ENCODE results near the gene RNF4. TPM values are rescaled to one million over a fixed set of nuclear protein-coding genes. Genes with fewer than 3 reads are reported as not detected.

Gene RNF4
- total RNA-seq, 4 donors from 2014 or later, result 42.2 to 99.0 (median 50.1) TPM

GRCh38 chr4:2552806-2553205 is 83.9 kb downstream of the RNF4 start:
- H3K4me3 ChIP-seq, result no peak overlapping the region
- no peaks in the 10 kb centered on the region for H3K4me1 ChIP-seq
- H3K36me3 ChIP-seq, result no peaks in the 10 kb centered on the region
- no peaks in the 10 kb centered on the region for H3K27me3 ChIP-seq
- no peaks in the 10 kb centered on the region for H3K9me3 ChIP-seq
- DNase-seq, result no peak
- H3K27ac ChIP-seq, result no peak overlapping the region
- TF ChIP-seq, protein P1, sequence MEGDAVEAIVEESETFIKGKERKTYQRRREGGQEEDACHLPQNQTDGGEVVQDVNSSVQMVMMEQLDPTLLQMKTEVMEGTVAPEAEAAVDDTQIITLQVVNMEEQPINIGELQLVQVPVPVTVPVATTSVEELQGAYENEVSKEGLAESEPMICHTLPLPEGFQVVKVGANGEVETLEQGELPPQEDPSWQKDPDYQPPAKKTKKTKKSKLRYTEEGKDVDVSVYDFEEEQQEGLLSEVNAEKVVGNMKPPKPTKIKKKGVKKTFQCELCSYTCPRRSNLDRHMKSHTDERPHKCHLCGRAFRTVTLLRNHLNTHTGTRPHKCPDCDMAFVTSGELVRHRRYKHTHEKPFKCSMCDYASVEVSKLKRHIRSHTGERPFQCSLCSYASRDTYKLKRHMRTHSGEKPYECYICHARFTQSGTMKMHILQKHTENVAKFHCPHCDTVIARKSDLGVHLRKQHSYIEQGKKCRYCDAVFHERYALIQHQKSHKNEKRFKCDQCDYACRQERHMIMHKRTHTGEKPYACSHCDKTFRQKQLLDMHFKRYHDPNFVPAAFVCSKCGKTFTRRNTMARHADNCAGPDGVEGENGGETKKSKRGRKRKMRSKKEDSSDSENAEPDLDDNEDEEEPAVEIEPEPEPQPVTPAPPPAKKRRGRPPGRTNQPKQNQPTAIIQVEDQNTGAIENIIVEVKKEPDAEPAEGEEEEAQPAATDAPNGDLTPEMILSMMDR (IDR thresholded peaks at IDR 0.05), result no peak

DNA sequence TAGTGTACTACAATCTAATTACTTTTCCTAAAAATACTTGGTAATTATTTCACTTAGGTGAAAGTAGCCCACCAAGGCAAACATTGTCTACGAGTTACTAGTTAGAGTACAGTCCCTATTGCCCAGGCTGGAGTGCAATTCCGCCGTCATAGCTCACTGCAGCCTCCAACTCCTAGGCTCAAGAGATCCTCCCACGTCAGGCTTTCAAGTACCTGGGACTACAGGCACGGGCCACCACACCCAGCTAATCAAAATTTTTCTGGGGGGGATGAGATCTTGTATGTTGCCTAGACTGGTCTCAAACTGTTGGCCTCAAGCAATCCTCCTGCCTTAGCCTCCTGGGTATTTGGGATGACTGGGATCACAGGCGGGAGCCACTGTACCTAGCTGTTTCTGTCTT is 89.4 kb downstream of the RNF4 start:
- Histone ChIP-seq H3K9me3 (no peaks in the 10 kb centered on the region), H3K27me3 (no peaks in the 10 kb centered on the region), H3K36me3 (peaks cover 0 to 11% (median 0%) of the 10 kb centered on the region in 3 donors), H3K27ac (no peak overlapping the region), H3K4me1 (no peaks in the 10 kb centered on the region), H3K4me3 (no peak overlapping the region)
- no peak for DNase-seq
- TF ChIP-seq POLR2A (IDR thresholded peaks at IDR 0.05), result no peak
- TF ChIP-seq, protein P1 (IDR thresholded peaks at IDR 0.05), result no peak

- Histone ChIP-seq H3K4me3 (no peak overlapping the region), H3K27ac (no peak overlapping the region), H3K27me3 (no peaks in the 10 kb centered on the region), H3K9me3 (no peaks in the 10 kb centered on the region), H3K36me3 (peaks cover 0 to 16% (median 0%) of the 10 kb centered on the region in 3 donors), H3K4me1 (no peaks in the 10 kb centered on the region)
- peak in 1 of 3 donors; percentile 28 for DNase-seq
- TF ChIP-seq, protein P1 (IDR thresholded peaks at IDR 0.05), result no peak
- no peak for TF ChIP-seq POLR2A (IDR thresholded peaks at IDR 0.05)
These were observed 91.3 kb downstream of the RNF4 start for GRCh38 chr4:2560167-2560566.

Other genes with a start within 250 kb of the RNF4 start
- gene HAUS3, start 227.0 kb upstream of the RNF4 start, total RNA-seq, result 10 to 100 TPM in 1 of 4 donors, 1 to 10 TPM in 3; 8.6 to 11.6 (median 9.0) TPM
- 1 to 10 TPM in 3 of 4 donors, under 1 TPM in 1; 0.70 to 6.6 (median 3.2) TPM for gene POLN, start 227.0 kb upstream of the RNF4 start, total RNA-seq
- 10 to 100 TPM; 28.9 to 52.5 (median 44.0) TPM for gene MXD4, start 207.0 kb upstream of the RNF4 start, total RNA-seq
- gene ZFYVE28, start 50.5 kb upstream of the RNF4 start, total RNA-seq, result 100 to 1,000 TPM in 1 of 4 donors, 10 to 100 TPM in 3; 20.6 to 153 (median 63.2) TPM
- gene CFAP99, start 50.2 kb upstream of the RNF4 start, total RNA-seq, result 1 to 10 TPM in 1 of 4 donors, under 1 TPM in 1, not detected in 2; 0.80 to 1.2 TPM
- 10 to 100 TPM; 38.2 to 77.6 (median 51.2) TPM for gene FAM193A, start 67.5 kb downstream of the RNF4 start, total RNA-seq

All from Peyer's patch (tissue), 4 donors.